Type B pancreatic cell (in vitro differentiated cells): ENCODE data around the gene ADCY5. TPM values are rescaled to one million over a fixed set of nuclear protein-coding genes. Genes with fewer than 3 reads are reported as not detected.

Experiments used
- DNase-seq: peaks from one replicate; pipeline ENCODE4 v3.0.0; 2021; ENCODE audit warnings: mixed read lengths; ENCODE audit not compliant: unreplicated experiment; ENCODE audit errors: extremely low spot score
- H3K27ac Mint-ChIP-seq: 2 replicates; pipeline ENCODE4 v1.8.0; 2021; ENCODE audit warnings: mild to moderate bottlenecking, mixed read lengths
- H3K27me3 Mint-ChIP-seq: 2 replicates; pipeline ENCODE4 v1.8.0; 2021; ENCODE audit warnings: mixed read lengths
- H3K36me3 Mint-ChIP-seq: 2 replicates; pipeline ENCODE4 v1.8.0; 2021; ENCODE audit warnings: mixed read lengths
- H3K4me1 Mint-ChIP-seq: one replicate; pipeline ENCODE4 v1.8.0; 2021; ENCODE audit warnings: mixed read lengths; ENCODE audit not compliant: unreplicated experiment
- H3K4me3 Mint-ChIP-seq: 2 replicates; pipeline ENCODE4 v1.8.0; 2021; ENCODE audit warnings: mild to moderate bottlenecking, mixed read lengths
- H3K9me3 Mint-ChIP-seq: 2 replicates; pipeline ENCODE4 v1.8.0; 2021; ENCODE audit warnings: mixed read lengths
- total RNA-seq: library from RNA; stranded (reverse); gene quantifications from 2 replicates; pipeline ENCODE4 v1.2.1, GENCODE V29; 2021; ENCODE audit warnings: low replicate concordance
- TF ChIP-seq, protein P1 (sequence below): fragments of 200-600 bp; sonication (generic); conservative IDR thresholded peaks from 2 replicates; pipeline ENCODE4 v1.5.0; 2021; ENCODE audit warnings: antibody characterized with exemption, mild to moderate bottlenecking

The ADCY5 gene
- total RNA-seq, 1 donor from 2014 or later, result 9.1 TPM

DNA sequence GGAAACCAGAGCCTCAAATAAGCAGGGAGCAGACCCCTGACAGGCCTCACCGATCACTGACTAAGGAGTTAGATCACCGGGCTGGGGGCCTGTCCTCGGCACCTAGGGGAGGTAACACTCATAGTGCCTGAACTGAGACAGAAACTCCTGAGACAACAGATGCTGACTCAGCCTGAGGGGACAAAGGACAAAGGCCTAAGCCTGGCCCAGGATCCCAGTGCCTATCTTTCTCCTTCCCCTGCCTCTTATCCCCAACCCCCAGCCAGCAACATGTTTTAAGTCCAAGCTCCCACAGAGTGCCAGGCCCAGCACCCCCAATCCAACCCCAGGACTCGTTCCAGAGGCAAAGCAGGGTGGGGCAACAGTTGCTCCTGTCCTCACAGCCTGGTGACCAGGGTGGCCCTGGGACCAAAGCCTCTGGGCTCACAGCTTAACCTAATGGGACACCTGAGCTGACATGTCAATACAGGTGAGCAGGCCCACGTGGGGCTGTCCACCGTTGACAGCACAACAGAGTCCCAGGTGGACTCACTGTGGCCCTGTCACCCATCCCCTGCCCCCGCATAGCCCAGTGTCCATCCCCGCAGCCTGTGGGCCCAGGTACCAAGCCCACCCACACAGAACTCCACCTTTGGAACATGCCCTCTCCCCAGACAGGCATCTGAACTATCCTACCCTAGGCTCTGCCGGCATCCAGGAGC lies 37.4 kb downstream of the ADCY5 start:
- TF ChIP-seq, protein P1, sequence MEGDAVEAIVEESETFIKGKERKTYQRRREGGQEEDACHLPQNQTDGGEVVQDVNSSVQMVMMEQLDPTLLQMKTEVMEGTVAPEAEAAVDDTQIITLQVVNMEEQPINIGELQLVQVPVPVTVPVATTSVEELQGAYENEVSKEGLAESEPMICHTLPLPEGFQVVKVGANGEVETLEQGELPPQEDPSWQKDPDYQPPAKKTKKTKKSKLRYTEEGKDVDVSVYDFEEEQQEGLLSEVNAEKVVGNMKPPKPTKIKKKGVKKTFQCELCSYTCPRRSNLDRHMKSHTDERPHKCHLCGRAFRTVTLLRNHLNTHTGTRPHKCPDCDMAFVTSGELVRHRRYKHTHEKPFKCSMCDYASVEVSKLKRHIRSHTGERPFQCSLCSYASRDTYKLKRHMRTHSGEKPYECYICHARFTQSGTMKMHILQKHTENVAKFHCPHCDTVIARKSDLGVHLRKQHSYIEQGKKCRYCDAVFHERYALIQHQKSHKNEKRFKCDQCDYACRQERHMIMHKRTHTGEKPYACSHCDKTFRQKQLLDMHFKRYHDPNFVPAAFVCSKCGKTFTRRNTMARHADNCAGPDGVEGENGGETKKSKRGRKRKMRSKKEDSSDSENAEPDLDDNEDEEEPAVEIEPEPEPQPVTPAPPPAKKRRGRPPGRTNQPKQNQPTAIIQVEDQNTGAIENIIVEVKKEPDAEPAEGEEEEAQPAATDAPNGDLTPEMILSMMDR, result no peak
- H3K4me3 Mint-ChIP-seq, result peak overlapping the region; percentile 36
- H3K27ac Mint-ChIP-seq, result peak overlapping the region; percentile 44
- H3K9me3 Mint-ChIP-seq, result no peaks in the 10 kb centered on the region
- H3K27me3 Mint-ChIP-seq, result peaks cover 3% of the 10 kb centered on the region
- H3K36me3 Mint-ChIP-seq, result no peaks in the 10 kb centered on the region
- no peak for DNase-seq
- peaks cover 61% of the 10 kb centered on the region for H3K4me1 Mint-ChIP-seq

DNA sequence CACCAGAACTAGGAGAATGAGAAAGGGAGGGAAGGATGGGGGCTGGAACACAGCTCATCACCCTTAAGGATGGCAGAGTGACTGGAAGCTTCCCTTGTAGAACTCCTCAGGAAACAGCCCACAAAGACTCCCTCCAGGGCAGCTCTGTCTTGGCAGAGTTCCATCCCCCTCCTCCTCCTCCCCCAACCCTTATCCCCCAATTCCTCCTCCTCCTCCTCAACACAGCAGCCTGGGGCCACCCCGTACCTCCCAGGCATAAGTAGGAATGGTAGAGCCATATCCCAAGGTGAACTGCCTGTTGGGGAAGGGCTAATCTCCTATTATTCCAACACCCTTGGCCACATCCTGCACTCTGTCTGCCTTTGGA lies 38.8 kb downstream of the ADCY5 start:
- TF ChIP-seq, protein P1, result no peak
- no peak for DNase-seq
- no peaks in the 10 kb centered on the region for H3K9me3 Mint-ChIP-seq
- peak overlapping the region; percentile 69 for H3K27ac Mint-ChIP-seq
- peak overlapping the region; percentile 24 for H3K4me3 Mint-ChIP-seq
- peaks cover 3% of the 10 kb centered on the region for H3K27me3 Mint-ChIP-seq
- H3K36me3 Mint-ChIP-seq, result no peaks in the 10 kb centered on the region
- peaks cover 63% of the 10 kb centered on the region for H3K4me1 Mint-ChIP-seq

DNA sequence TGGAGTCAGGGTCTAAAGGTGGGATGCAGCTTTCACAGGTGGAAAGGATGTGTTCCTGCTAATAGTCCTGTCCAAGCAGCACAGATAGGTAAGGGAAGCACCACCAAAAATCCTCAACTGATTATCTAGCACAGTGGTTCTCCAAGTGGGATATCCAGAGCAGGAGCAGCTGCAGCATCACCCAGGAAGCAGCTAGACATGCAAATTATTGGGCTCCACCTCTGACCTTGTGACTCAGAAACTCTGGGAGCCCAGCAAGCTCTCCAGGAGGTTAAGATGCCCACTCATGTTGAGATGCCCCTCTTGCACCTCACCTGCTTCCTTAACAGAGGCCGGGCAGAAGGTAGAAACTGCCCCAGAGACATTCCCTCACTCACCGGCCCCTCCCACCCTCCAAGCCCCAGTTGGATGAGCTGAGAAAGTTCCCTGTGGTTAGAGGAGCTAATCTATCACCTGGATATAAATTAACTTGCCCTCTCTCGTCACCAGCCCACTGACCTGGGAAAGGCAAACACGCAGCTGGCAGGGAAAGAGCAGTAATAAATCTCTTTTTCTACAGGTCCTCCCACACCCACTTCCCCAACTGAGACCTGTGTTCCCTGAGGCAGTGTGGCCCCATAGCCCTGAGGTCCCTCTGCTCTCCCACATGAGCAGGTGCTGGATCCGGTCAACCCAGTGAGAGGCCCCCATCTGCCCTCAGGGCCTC lies 39.3 kb downstream of the ADCY5 start:
- Mint-ChIP-seq H3K4me3 (no peak overlapping the region), H3K9me3 (no peaks in the 10 kb centered on the region), H3K27me3 (peaks cover 3% of the 10 kb centered on the region), H3K4me1 (peaks cover 63% of the 10 kb centered on the region), H3K27ac (peak overlapping the region; percentile 69), H3K36me3 (no peaks in the 10 kb centered on the region)
- no peak for DNase-seq
- TF ChIP-seq, protein P1, result no peak

DNA sequence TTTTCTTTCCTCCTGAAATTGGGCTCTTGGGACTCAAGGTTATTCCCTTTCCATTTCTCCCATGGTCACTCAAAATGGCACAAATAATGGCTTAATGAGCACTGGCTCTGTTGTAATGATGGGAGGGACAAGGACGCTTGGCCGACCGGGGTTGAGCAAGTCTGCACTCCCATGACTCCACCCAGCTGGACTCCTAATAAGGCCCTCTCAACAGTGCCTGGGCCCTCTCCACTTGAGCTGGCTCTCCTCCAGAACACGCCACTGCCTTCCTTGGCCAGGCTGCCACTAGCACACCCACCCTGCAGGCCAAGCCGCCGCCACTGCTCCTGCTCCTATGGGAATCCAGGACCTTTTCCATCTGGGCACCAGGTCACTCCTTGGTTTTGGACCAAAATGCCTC lies 42.3 kb downstream of the ADCY5 start:
- H3K27ac Mint-ChIP-seq, result no peak overlapping the region
- H3K9me3 Mint-ChIP-seq, result no peaks in the 10 kb centered on the region
- H3K27me3 Mint-ChIP-seq, result peaks cover 4% of the 10 kb centered on the region
- H3K4me3 Mint-ChIP-seq, result no peak overlapping the region
- TF ChIP-seq, protein P1, result no peak
- H3K4me1 Mint-ChIP-seq, result peaks cover 50% of the 10 kb centered on the region
- no peak for DNase-seq
- H3K36me3 Mint-ChIP-seq, result no peaks in the 10 kb centered on the region

DNA sequence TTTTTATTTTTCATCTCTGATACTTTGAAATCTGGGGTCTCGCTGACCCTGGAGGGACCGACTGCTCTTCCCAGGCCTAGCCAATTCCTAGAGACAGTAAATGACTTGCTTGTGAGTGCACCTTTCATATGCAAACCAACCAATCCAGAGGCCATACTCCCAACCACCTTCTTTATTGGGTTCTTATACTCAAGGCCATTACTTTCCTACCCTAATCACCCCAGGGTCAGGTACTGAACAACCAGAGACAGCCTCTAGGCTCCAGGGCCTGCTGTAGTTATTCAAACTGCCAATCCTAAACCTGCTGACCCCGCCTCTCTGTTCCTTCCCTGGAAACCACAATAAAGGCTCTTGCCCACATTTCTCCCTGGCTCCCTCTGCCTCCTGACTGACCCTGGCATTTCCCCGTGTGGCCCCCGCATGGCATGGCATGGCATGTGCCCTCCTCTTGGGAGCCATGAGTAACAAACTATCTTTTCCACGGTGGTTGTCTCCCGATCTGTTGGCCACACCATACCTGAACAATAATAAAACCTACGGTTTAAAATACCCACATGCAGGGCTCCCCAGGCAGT lies 42.9 kb downstream of the ADCY5 start:
- peaks cover 4% of the 10 kb centered on the region for H3K27me3 Mint-ChIP-seq
- TF ChIP-seq, protein P1, result no peak
- no peaks in the 10 kb centered on the region for H3K9me3 Mint-ChIP-seq
- DNase-seq, result no peak
- H3K4me1 Mint-ChIP-seq, result peaks cover 45% of the 10 kb centered on the region
- no peak overlapping the region for H3K27ac Mint-ChIP-seq
- no peaks in the 10 kb centered on the region for H3K36me3 Mint-ChIP-seq
- H3K4me3 Mint-ChIP-seq, result no peak overlapping the region
